ENCODE results near the gene TMED7. TPM values are rescaled to one million over a fixed set of nuclear protein-coding genes. Genes with fewer than 3 reads are reported as not detected.

TMED7 gene
- total RNA-seq, 1 experiment from 2014 or later, result 86.5 TPM

DNA sequence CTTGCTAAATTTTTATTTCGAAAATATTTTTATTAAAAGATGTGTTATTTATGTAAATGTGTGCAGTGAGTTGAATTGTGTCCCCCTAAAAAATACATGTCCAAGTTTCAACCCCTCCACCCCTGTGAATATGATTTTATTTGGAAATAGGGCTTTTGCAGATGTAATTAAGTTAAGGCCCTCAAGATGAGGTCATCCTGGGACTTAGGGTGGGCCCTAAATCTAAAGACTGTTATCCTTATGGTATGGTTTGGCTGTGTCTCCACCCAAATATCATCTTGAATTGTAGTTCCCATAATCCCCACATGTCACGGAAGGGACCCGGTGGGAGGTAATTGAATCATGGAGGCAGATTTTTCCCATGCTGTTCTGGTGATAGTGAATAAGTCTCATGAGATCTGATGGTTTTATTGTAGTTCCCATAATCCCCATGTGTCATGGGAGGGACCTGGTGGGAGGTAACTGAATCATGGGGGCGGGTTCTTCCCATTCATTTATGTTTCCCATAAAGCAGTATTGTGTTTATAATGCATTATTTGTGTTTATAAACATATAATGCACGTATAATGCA lies 1.5 kb upstream of the TMED7 start:
- H3K9me3 Mint-ChIP-seq, result peaks cover 7% of the 10 kb centered on the region; the same call in 1 of the 2 replicates
- peak overlapping the region; percentile 23; the same call in 1 of the 2 replicates for H3K4me3 Mint-ChIP-seq
- DNase-seq (ENCODE audit: low spot score) (no peak), ATAC-seq (no peak)
- no peaks in the 10 kb centered on the region for H3K36me3 Mint-ChIP-seq
- peaks cover 13% of the 10 kb centered on the region for H3K4me1 Mint-ChIP-seq
- H3K27me3 Mint-ChIP-seq (ENCODE audit: low read depth), result no peaks in the 10 kb centered on the region
- CTCF ChIA-PET, result no interaction called here
- H3K27ac Mint-ChIP-seq, result no peak overlapping the region
- POLR2A ChIA-PET, result no interaction called here
- TF ChIP-seq ZNF671 (CRISPR knock-in tag; IDR thresholded peaks at IDR 0.05) (no peak), ZNF219 (CRISPR knock-in tag; IDR thresholded peaks at IDR 0.05; ENCODE audit: borderline replicate concordance) (no peak), MYBL2 (CRISPR knock-in tag; IDR thresholded peaks at IDR 0.05) (no peak), IRF2 (CRISPR knock-in tag; IDR thresholded peaks at IDR 0.05; ENCODE audit: borderline replicate concordance, low read depth) (no peak), GABPB1 (CRISPR knock-in tag; IDR thresholded peaks at IDR 0.05) (no peak), ZNF263 (CRISPR knock-in tag; IDR thresholded peaks at IDR 0.05; ENCODE audit: low read depth) (no peak), ZNF138 (CRISPR knock-in tag; conservative IDR thresholded peaks at IDR 0.05) (no peak)
- TF ChIP-seq, protein P1, sequence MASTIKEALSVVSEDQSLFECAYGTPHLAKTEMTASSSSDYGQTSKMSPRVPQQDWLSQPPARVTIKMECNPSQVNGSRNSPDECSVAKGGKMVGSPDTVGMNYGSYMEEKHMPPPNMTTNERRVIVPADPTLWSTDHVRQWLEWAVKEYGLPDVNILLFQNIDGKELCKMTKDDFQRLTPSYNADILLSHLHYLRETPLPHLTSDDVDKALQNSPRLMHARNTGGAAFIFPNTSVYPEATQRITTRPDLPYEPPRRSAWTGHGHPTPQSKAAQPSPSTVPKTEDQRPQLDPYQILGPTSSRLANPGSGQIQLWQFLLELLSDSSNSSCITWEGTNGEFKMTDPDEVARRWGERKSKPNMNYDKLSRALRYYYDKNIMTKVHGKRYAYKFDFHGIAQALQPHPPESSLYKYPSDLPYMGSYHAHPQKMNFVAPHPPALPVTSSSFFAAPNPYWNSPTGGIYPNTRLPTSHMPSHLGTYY (CRISPR knock-in tag; IDR thresholded peaks at IDR 0.05), result no peak
- TF ChIP-seq, protein P2, sequence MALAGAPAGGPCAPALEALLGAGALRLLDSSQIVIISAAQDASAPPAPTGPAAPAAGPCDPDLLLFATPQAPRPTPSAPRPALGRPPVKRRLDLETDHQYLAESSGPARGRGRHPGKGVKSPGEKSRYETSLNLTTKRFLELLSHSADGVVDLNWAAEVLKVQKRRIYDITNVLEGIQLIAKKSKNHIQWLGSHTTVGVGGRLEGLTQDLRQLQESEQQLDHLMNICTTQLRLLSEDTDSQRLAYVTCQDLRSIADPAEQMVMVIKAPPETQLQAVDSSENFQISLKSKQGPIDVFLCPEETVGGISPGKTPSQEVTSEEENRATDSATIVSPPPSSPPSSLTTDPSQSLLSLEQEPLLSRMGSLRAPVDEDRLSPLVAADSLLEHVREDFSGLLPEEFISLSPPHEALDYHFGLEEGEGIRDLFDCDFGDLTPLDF (CRISPR knock-in tag; IDR thresholded peaks at IDR 0.05), result no peak
- TF ChIP-seq, protein P3, sequence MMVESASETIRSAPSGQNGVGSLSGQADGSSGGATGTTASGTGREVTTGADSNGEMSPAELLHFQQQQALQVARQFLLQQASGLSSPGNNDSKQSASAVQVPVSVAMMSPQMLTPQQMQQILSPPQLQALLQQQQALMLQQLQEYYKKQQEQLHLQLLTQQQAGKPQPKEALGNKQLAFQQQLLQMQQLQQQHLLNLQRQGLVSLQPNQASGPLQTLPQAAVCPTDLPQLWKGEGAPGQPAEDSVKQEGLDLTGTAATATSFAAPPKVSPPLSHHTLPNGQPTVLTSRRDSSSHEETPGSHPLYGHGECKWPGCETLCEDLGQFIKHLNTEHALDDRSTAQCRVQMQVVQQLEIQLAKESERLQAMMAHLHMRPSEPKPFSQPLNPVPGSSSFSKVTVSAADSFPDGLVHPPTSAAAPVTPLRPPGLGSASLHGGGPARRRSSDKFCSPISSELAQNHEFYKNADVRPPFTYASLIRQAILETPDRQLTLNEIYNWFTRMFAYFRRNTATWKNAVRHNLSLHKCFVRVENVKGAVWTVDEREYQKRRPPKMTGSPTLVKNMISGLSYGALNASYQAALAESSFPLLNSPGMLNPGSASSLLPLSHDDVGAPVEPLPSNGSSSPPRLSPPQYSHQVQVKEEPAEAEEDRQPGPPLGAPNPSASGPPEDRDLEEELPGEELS (CRISPR knock-in tag; IDR thresholded peaks at IDR 0.05), result no peak
- TF ChIP-seq, protein P4, sequence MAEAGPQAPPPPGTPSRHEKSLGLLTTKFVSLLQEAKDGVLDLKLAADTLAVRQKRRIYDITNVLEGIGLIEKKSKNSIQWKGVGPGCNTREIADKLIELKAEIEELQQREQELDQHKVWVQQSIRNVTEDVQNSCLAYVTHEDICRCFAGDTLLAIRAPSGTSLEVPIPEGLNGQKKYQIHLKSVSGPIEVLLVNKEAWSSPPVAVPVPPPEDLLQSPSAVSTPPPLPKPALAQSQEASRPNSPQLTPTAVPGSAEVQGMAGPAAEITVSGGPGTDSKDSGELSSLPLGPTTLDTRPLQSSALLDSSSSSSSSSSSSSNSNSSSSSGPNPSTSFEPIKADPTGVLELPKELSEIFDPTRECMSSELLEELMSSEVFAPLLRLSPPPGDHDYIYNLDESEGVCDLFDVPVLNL (CRISPR knock-in tag; IDR thresholded peaks at IDR 0.05; ENCODE audit: borderline replicate concordance, low read depth), result no peak
- TF ChIP-seq, protein P5, sequence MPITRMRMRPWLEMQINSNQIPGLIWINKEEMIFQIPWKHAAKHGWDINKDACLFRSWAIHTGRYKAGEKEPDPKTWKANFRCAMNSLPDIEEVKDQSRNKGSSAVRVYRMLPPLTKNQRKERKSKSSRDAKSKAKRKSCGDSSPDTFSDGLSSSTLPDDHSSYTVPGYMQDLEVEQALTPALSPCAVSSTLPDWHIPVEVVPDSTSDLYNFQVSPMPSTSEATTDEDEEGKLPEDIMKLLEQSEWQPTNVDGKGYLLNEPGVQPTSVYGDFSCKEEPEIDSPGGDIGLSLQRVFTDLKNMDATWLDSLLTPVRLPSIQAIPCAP (CRISPR knock-in tag; IDR thresholded peaks at IDR 0.05), result no peak

DNA sequence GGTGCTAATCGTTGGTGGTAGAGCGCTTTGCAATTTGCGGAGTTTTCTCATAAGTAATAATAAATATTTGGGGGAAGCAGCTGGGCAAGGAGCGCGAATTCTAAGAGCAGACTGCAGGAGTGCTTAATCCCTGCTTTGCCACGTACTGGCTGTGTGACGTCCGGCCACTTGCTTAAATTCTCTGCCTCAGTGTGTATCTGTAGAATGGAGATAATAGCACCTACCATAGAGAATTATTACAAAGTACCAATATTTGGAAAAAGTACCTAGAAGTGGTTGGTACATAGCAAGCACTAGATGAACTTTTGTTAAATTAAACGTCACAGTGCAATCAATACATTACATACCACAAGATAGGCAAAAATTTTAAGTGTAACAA lies 598 bp upstream of the TMED7 start:
- ATAC-seq (peak; percentile 5), DNase-seq (ENCODE audit: low spot score) (no peak)
- peaks cover 7% of the 10 kb centered on the region; the same call in 1 of the 2 replicates for H3K9me3 Mint-ChIP-seq
- peaks cover 8% of the 10 kb centered on the region for H3K4me1 Mint-ChIP-seq
- peak overlapping the region; percentile 97 for H3K27ac Mint-ChIP-seq
- no peak overlapping the region for H3K4me3 Mint-ChIP-seq
- ChIA-PET CTCF (no interaction called here), POLR2A (no interaction called here)
- no peaks in the 10 kb centered on the region for H3K36me3 Mint-ChIP-seq
- no peaks in the 10 kb centered on the region for H3K27me3 Mint-ChIP-seq (ENCODE audit: low read depth)
- TF ChIP-seq, protein P6, sequence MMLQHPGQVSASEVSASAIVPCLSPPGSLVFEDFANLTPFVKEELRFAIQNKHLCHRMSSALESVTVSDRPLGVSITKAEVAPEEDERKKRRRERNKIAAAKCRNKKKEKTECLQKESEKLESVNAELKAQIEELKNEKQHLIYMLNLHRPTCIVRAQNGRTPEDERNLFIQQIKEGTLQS (CRISPR knock-in tag; conservative IDR thresholded peaks at IDR 0.05), result no peak
- TF ChIP-seq ELF4 (CRISPR knock-in tag; IDR thresholded peaks at IDR 0.05; ENCODE audit: low read depth), result no peak
- TF ChIP-seq ATF1 (CRISPR knock-in tag; IDR thresholded peaks at IDR 0.05), result no peak
- TF ChIP-seq, protein P7, sequence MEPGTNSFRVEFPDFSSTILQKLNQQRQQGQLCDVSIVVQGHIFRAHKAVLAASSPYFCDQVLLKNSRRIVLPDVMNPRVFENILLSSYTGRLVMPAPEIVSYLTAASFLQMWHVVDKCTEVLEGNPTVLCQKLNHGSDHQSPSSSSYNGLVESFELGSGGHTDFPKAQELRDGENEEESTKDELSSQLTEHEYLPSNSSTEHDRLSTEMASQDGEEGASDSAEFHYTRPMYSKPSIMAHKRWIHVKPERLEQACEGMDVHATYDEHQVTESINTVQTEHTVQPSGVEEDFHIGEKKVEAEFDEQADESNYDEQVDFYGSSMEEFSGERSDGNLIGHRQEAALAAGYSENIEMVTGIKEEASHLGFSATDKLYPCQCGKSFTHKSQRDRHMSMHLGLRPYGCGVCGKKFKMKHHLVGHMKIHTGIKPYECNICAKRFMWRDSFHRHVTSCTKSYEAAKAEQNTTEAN (CRISPR knock-in tag; IDR thresholded peaks at IDR 0.05), result no peak
- TF ChIP-seq NR3C1 (CRISPR knock-in tag; conservative IDR thresholded peaks at IDR 0.05; ENCODE audit: low read depth), result no peak
- TF ChIP-seq TEAD1 (CRISPR knock-in tag; IDR thresholded peaks at IDR 0.05), result no peak
- TF ChIP-seq, protein P2 (CRISPR knock-in tag; IDR thresholded peaks at IDR 0.05), result no peak
- TF ChIP-seq, protein P8, sequence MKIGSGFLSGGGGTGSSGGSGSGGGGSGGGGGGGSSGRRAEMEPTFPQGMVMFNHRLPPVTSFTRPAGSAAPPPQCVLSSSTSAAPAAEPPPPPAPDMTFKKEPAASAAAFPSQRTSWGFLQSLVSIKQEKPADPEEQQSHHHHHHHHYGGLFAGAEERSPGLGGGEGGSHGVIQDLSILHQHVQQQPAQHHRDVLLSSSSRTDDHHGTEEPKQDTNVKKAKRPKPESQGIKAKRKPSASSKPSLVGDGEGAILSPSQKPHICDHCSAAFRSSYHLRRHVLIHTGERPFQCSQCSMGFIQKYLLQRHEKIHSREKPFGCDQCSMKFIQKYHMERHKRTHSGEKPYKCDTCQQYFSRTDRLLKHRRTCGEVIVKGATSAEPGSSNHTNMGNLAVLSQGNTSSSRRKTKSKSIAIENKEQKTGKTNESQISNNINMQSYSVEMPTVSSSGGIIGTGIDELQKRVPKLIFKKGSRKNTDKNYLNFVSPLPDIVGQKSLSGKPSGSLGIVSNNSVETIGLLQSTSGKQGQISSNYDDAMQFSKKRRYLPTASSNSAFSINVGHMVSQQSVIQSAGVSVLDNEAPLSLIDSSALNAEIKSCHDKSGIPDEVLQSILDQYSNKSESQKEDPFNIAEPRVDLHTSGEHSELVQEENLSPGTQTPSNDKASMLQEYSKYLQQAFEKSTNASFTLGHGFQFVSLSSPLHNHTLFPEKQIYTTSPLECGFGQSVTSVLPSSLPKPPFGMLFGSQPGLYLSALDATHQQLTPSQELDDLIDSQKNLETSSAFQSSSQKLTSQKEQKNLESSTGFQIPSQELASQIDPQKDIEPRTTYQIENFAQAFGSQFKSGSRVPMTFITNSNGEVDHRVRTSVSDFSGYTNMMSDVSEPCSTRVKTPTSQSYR (CRISPR knock-in tag; IDR thresholded peaks at IDR 0.05), result no peak
- TF ChIP-seq EMX1 (CRISPR knock-in tag; IDR thresholded peaks at IDR 0.05), result no peak
